Measurements from ENCODE around the gene TMEM98. TPM values are rescaled to one million over a fixed set of nuclear protein-coding genes. Genes with fewer than 3 reads are reported as not detected.
"Not testable (repeated sequence)": the region's sequence is repeated elsewhere in the genome, so short reads cannot be mapped to it uniquely, and the experiment has no call there.

The TMEM98 gene
- total and polyA plus RNA-seq, 5 donors, result 27.6 to 42.7 (median 37.4) TPM

DNA sequence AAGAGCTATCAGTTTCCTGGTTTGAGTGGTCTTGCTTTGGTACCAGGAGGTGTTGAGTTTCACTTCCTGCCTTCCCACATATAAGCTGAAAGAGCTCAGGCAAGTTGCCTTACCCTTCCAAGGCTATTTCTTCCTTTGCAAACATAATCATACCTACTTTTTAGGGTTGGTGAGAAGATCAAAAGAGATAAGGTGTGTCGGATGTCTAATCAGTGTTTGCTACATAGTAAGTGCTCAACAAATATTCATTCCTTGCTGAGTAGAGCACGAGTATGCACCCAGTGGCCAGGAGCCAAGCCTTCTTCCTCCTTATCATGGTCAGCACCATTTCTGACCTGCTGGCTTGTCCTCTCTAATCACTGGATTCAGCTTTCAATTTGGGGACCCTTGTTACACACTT lies 12.7 kb upstream of the TMEM98 start:
- no peak for ATAC-seq
- WGBS, result 22% methylated on average over 2 of the region's 2 CpGs
- Histone ChIP-seq H3K27me3 (ENCODE audit: control insufficient read depth, insufficient read depth) (no peaks in the 10 kb centered on the region), H3K27ac (ENCODE audit: low read length) (no peak overlapping the region), H3K4me3 (ENCODE audit: low read length) (no peak overlapping the region), H3K9me3 (ENCODE audit: control insufficient read depth, low read length) (no peaks in the 10 kb centered on the region), H3K4me1 (ENCODE audit: control insufficient read depth, insufficient read depth, low read length) (no peaks in the 10 kb centered on the region)
- no peak for DNase-seq
- intact Hi-C loops (cut with DNase I), result loop anchor here in 2 of 4 donors (10.0 kb wide), 1 partner anchor 130 kb away; no protein-coding TSS in a partner anchor

DNA sequence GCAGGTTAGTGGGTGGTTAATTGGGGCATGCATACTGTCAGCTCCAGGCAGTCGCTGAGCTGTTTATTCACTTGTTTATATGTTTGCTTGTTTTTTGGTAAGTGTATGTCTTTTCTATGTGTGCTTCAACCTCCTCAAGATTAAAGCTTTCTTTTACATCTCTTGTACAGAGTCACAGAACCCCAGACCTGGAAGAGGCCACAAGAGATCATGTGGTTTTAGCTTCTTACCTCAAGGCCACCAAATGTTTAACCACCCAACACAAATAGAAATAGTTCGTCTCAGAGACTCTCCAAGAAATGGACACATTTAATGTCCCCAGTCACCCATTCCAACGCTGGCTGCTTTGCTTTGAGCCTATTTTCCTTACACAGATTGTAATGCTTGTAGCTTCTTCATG lies 11.8 kb upstream of the TMEM98 start:
- H3K4me3 ChIP-seq (ENCODE audit: low read length), result no peak overlapping the region
- intact Hi-C loops (cut with DNase I), result loop anchor here in 2 of 4 donors (10.0 kb wide), 1 partner anchor 131 kb away; no protein-coding TSS in a partner anchor
- no peaks in the 10 kb centered on the region for H3K4me1 ChIP-seq (ENCODE audit: control insufficient read depth, insufficient read depth, low read length)
- H3K27me3 ChIP-seq (ENCODE audit: control insufficient read depth, insufficient read depth), result no peaks in the 10 kb centered on the region
- WGBS, result 55% methylated on average over 3 of the region's 3 CpGs
- no peak overlapping the region for H3K27ac ChIP-seq (ENCODE audit: low read length)
- DNase-seq (no peak), ATAC-seq (no peak)
- H3K9me3 ChIP-seq (ENCODE audit: control insufficient read depth, low read length), result no peaks in the 10 kb centered on the region

DNA sequence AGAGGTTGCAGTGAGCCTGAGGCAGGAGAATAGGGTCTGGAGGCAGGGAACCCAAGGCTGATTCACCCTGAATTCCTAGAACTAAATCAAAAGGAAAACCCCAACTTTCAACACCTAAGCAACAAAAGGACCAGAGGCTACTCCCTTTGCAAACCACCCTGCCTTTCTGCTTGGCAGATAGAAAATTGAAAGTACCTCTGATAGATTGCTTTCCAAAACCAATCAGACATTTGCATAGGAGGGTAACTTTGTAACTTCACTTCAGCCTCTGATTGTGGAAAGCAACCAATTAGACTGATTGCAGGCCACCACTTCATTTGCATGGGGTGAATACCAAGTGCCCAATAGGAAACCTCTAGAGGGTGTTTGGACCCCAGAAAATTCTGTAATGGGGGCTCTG lies 10.9 kb upstream of the TMEM98 start:
- H3K27me3 ChIP-seq (ENCODE audit: control insufficient read depth, insufficient read depth), result no peaks in the 10 kb centered on the region
- H3K27ac ChIP-seq (ENCODE audit: low read length), result no peak overlapping the region
- H3K9me3 ChIP-seq (ENCODE audit: control insufficient read depth, low read length), result no peaks in the 10 kb centered on the region
- no peak for DNase-seq
- no peaks in the 10 kb centered on the region for H3K4me1 ChIP-seq (ENCODE audit: control insufficient read depth, insufficient read depth, low read length)
- intact Hi-C loops (cut with DNase I), result loop anchor here in 2 of 4 donors (10.0 kb wide), 1 partner anchor 132 kb away; no protein-coding TSS in a partner anchor
- ATAC-seq, result no peak
- no peak overlapping the region for H3K4me3 ChIP-seq (ENCODE audit: low read length)

DNA sequence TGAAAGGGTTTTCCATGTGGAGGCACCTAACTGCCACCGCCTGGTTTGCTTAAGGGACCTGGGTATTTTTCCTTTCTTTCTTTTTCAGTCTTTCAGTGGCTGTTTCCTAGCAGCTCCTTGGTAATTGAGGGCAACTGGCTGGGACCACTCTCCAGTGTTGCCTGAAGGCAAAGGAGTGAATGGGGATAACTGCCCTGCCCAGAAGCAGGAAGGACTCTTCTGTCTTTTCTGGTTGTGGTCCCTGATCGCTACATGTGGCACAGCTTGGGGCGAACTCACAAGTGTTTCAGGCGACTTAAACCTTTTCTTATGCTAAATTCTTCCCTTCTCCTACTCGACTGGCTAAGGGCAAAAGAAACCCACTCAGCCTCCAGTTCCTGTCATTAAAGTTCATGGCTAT lies 10.1 kb upstream of the TMEM98 start:
- Histone ChIP-seq H3K4me1 (ENCODE audit: control insufficient read depth, insufficient read depth, low read length) (no peaks in the 10 kb centered on the region), H3K9me3 (ENCODE audit: control insufficient read depth, low read length) (no peaks in the 10 kb centered on the region), H3K27ac (ENCODE audit: low read length) (no peak overlapping the region), H3K4me3 (ENCODE audit: low read length) (no peak overlapping the region), H3K27me3 (ENCODE audit: control insufficient read depth, insufficient read depth) (no peaks in the 10 kb centered on the region)
- WGBS, result 76% methylated on average over 5 of the region's 5 CpGs
- ATAC-seq, result no peak
- no peak for DNase-seq
- intact Hi-C loops (cut with DNase I), result loop anchor here in 2 of 4 donors (10.0 kb wide), 1 partner anchor 133 kb away; no protein-coding TSS in a partner anchor

DNA sequence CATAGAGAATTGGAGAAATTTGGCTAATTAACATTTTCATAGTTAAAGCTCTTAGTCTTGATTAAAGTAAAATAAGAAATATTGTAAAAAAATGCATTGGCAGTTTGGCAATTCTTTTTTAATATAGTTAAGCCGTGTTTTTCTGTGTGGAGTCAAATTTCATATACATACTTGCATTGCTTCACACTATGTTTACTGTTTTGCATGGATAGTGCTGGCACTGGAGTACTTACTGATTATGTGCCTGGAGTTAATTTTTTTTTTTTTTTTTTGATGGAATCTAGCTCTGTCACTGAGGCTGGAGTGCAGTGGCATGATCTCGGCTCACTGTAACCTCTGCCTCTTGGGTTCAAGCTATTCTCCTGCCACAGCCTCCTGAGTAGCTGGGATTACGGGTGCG lies 8.1 kb upstream of the TMEM98 start:
- 87% methylated on average over 4 of the region's 4 CpGs for WGBS
- not testable (repeated sequence) for ATAC-seq
- intact Hi-C loops (cut with DNase I), result loop anchor here in 3 of 4 donors (10.0 kb wide), 2 partner anchors 45 to 135 kb away; partner anchors contain the start of gene MYO1D (in 1 of the 3)

DNA sequence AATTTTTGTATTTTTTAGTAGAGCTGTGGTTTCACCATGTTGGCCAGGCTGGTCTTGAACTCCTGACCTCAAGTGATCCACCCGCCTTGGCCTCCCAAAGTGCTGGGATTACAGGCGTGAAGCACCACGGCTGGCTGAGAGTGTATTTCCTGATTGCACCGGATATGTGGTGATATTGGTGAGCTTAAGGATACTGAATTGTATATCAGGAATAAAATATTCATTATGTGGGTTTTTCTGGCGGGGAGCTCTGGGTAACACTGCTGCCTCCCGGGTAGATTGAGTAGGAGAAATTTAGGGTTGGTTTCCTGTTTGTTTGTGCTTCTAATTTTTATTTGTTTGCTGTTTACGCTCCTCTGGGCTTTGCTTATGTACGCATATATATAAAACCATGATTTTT lies 7.7 kb upstream of the TMEM98 start:
- H3K4me3 ChIP-seq (ENCODE audit: low read length), result no peak overlapping the region
- H3K4me1 ChIP-seq (ENCODE audit: control insufficient read depth, insufficient read depth, low read length), result no peaks in the 10 kb centered on the region
- no peak for DNase-seq
- ATAC-seq, result no peak
- H3K9me3 ChIP-seq (ENCODE audit: control insufficient read depth, low read length), result no peaks in the 10 kb centered on the region
- WGBS, result 77% methylated on average over 8 of the region's 8 CpGs
- no peak overlapping the region for H3K27ac ChIP-seq (ENCODE audit: low read length)
- intact Hi-C loops (cut with DNase I), result loop anchor here in 1 of 4 donors (10.0 kb wide), 1 partner anchor 45 kb away; the partner anchor contains the start of gene MYO1D
- H3K27me3 ChIP-seq (ENCODE audit: control insufficient read depth, insufficient read depth), result no peaks in the 10 kb centered on the region

More for the DNA sequence above, 8.1 kb upstream of the TMEM98 start:
- H3K27ac ChIP-seq (ENCODE audit: low read length); H3K9me3 ChIP-seq (ENCODE audit: control insufficient read depth, low read length); DNase-seq; H3K4me3 ChIP-seq (ENCODE audit: low read length); H3K27me3 ChIP-seq (ENCODE audit: control insufficient read depth, insufficient read depth); H3K4me1 ChIP-seq (ENCODE audit: control insufficient read depth, insufficient read depth, low read length): not testable (repeated sequence)

DNA sequence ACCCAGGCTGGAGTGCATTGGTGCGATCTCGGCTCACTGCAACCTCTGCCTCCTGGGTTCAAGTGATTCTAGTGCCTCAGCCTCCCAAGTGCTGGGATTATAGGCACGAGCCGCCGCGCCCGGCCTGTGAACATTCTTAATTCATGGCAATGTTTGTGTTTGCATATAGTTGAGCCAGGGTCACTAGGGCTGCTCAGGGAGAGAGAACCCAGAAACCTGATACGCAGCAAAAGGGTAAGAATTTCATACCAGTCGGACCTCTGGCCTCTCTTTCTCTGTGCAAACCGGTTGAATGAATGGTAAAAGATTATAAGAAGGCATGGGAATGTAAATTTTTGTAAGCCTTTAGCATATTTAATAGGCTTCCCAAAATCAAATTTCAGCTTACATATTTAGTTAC lies 6.9 kb upstream of the TMEM98 start:
- Histone ChIP-seq H3K9me3 (ENCODE audit: control insufficient read depth, low read length) (no peaks in the 10 kb centered on the region), H3K27ac (ENCODE audit: low read length) (no peak overlapping the region), H3K27me3 (ENCODE audit: control insufficient read depth, insufficient read depth) (no peaks in the 10 kb centered on the region), H3K4me3 (ENCODE audit: low read length) (no peak overlapping the region), H3K4me1 (ENCODE audit: control insufficient read depth, insufficient read depth, low read length) (no peaks in the 10 kb centered on the region)
- no peak for DNase-seq
- intact Hi-C loops (cut with DNase I), result loop anchor here in 1 of 4 donors (10.0 kb wide), 1 partner anchor 46 kb away; the partner anchor contains the start of gene MYO1D
- no peak for ATAC-seq
- WGBS, result 85% methylated on average over 10 of the region's 10 CpGs

DNA sequence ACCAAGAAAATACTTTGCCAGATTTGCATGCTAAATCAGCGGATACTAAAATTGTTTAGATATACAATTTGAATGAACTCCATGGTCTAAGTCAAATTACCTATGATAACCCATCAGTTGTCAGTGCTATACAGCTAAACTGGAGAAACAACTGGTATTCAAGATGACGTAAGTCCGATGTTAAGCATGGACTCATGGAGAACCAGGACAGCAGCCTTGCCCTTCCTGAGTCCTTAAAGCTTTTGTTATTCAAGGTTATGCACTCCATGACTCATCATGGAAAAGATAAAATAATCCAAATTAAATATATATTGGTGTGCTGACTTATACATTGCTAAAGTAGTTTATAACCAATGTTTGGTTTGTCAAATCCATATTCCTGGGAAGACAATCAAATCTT lies 4.0 kb upstream of the TMEM98 start:
- H3K4me1 ChIP-seq (ENCODE audit: control insufficient read depth, insufficient read depth, low read length); H3K4me3 ChIP-seq (ENCODE audit: low read length); H3K27ac ChIP-seq (ENCODE audit: low read length); H3K9me3 ChIP-seq (ENCODE audit: control insufficient read depth, low read length); DNase-seq; ATAC-seq; H3K27me3 ChIP-seq (ENCODE audit: control insufficient read depth, insufficient read depth): not testable (repeated sequence)
- intact Hi-C loops (cut with DNase I), result loop anchor here in 1 of 4 donors (10.0 kb wide), 1 partner anchor 49 kb away; the partner anchor contains the start of gene MYO1D
- WGBS, result 93% methylated on average over 3 of the region's 3 CpGs

DNA sequence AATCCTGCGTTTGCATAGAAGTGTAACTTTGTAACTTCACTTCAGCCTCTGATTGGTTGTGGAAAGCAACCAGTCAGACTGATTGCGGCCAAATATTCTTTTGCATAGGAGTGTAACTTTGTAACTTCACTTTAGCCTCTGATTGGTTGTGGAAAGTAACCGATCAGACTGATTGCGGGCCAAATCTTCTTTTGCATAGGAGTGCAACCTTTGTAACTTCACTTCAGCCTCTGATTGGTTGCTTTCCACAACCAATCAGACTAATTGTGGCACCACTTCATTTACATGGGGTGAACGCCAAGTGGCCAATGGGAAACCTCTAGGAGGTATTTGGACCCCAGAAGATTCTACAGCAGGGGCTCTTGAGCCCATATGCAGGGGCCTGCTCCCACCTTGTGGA lies 1.8 kb upstream of the TMEM98 start:
- no peak overlapping the region for H3K4me3 ChIP-seq (ENCODE audit: low read length)
- H3K4me1 ChIP-seq (ENCODE audit: control insufficient read depth, insufficient read depth, low read length), result no peaks in the 10 kb centered on the region
- WGBS, result 94% methylated on average over 5 of the region's 5 CpGs
- no peaks in the 10 kb centered on the region for H3K27me3 ChIP-seq (ENCODE audit: control insufficient read depth, insufficient read depth)
- DNase-seq, result no peak
- intact Hi-C loops (cut with DNase I), result loop anchor here in 1 of 4 donors (10.0 kb wide), 1 partner anchor 51 kb away; the partner anchor contains the start of gene MYO1D
- H3K9me3 ChIP-seq (ENCODE audit: control insufficient read depth, low read length), result no peaks in the 10 kb centered on the region
- H3K27ac ChIP-seq (ENCODE audit: low read length), result no peak overlapping the region
- ATAC-seq, result no peak

DNA sequence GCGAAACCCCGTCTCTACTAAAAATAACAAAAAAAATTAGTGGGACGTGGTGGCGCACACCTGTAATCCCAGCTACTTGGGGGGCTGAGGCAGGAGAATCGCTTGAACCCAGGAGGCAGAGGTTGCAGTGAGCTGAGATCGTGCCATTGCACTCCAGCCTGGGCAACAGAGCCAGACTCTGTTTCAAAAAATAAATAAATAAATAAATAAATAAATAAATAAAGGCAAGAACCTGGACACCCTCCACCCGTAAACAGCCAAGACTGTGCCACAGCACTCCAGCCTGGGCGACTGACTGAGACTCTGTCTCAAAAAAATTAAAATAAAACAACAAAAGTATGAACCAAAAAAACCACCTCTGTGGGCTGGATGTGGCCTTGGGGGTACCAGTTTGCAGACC lies 1.2 kb upstream of the TMEM98 start:
- not testable (repeated sequence) for DNase-seq; H3K9me3 ChIP-seq (ENCODE audit: control insufficient read depth, low read length); ATAC-seq; H3K4me1 ChIP-seq (ENCODE audit: control insufficient read depth, insufficient read depth, low read length); H3K27me3 ChIP-seq (ENCODE audit: control insufficient read depth, insufficient read depth); H3K4me3 ChIP-seq (ENCODE audit: low read length); H3K27ac ChIP-seq (ENCODE audit: low read length)
- 95% methylated on average over 8 of the region's 8 CpGs for WGBS
- intact Hi-C loops (cut with DNase I), result loop anchor here in 1 of 4 donors (10.0 kb wide), 1 partner anchor 52 kb away; the partner anchor contains the start of gene MYO1D

DNA sequence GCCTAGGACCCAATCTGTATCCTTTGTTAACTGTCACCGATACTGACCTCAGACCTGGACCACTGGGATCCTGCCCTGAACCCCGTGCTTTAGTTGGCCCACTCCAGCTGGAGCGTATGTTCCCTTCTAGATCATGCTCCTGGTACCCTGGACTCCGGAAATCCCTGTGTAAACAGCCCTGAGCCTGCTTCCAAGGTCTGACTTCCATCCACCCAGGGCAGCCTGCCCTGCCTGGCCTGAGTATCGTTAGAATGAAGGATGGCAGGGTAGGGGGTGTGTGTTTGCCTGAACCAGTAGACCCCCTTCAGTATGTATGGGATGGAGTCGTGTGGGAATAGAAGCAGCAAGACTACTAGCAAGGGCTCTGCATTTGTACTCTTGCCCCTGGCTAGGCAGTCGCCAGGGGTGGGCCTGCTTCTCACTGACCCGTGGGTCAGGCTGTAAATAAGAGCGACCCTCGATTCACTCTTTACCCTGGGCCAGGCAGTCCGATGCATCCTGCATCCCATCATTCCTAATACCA lies 691 bp upstream of the TMEM98 start:
- ATAC-seq (peak; percentile 69 to 76), DNase-seq (peak in 2 of 3 donors; percentile 40 to 46)
- intact Hi-C loops (cut with DNase I), result loop anchor here in 1 of 4 donors (10.0 kb wide), 1 partner anchor 52 kb away; the partner anchor contains the start of gene MYO1D
- 34% methylated on average over 11 of the region's 11 CpGs for WGBS
- no peaks in the 10 kb centered on the region for H3K27me3 ChIP-seq (ENCODE audit: control insufficient read depth, insufficient read depth)
- peak overlapping the region; percentile 90 for H3K4me3 ChIP-seq (ENCODE audit: low read length)
- no peaks in the 10 kb centered on the region for H3K9me3 ChIP-seq (ENCODE audit: control insufficient read depth, low read length)
- no peaks in the 10 kb centered on the region for H3K4me1 ChIP-seq (ENCODE audit: control insufficient read depth, insufficient read depth, low read length)
- no peak overlapping the region for H3K27ac ChIP-seq (ENCODE audit: low read length)

Measured in right cardiac atrium (tissue), 5 donors.